ENCODE measurements around the gene BRD7. TPM values are rescaled to one million over a fixed set of nuclear protein-coding genes. Genes with fewer than 3 reads are reported as not detected.

Gene BRD7
- total and polyA plus RNA-seq, 2 donors (not counting 1 experiment from before 2014, with no cell fraction given) = 29.8 to 64.5 TPM

DNA sequence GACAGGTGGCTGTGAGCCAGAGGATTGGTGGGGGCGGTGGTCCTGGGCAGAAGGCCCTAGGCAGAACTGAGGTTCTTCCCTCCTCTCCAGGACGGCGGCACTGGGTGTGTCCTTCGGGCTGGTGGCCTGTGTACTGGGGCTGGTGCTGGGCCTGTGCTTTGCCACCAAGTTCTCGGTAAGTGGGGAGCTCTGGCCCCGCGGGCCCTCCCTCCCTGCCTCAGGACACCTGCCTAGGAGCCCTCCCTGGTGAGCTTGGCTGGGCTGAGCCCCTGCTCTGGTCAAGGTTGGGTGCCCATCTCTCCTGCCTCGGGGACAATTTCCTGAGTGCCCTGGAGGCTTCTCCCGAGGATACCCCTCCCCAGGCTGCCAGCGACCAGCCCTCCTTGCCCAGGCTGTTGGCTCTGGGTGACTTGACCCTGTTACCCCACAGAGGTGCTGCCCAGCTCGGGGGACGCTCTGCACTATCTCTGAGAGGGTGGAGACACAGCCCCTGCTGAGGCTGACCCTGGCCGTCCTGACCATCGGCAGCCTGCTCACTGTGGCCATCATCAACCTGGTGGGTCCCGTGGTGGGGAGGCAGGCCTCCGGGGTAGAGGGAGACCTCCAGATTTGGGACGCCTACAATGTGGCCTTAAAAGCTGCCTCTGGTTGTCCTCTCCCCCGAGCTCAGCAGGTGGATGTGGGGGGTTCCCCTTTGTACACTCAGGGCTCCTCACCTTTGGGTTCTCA lies 60.4 kb downstream of the BRD7 start:
- Mint-ChIP-seq H3K4me3 (no peak overlapping the region), H3K9me3 (ENCODE audit: insufficient read depth) (no peaks in the 10 kb centered on the region), H3K27me3 (no peaks in the 10 kb centered on the region), H3K27ac (no peak overlapping the region), H3K4me1 (peaks cover 7% of the 10 kb centered on the region)
- ChIA-PET POLR2A (interaction anchor here (0.6 to 0.8 kb wide), 3 partner anchors 21 to 53 kb away, joined by 3 to 6 read pairs (median 5); no protein-coding TSS in a partner anchor), CTCF (interaction anchor here (0.9 to 1.0 kb wide), 2 partner anchors 334 to 416 kb away, joined by 3 to 4 read pairs; no protein-coding TSS in a partner anchor)
- Histone ChIP-seq H3K4me1 (ENCODE audit: control insufficient read depth in 2 of 2, insufficient read depth in 2 of 2, low read length in 2 of 2) (peaks cover 0 to 1% of the 10 kb centered on the region in 2 donors), H3K27me3 (replicated peaks in 1 of 4; ENCODE audit: control extremely low read depth in 1 of 4, control insufficient read depth in 3 of 4, insufficient read depth in 4 of 4, low read length in 3 of 4) (no peaks in the 10 kb centered on the region), H3K9ac (ENCODE audit: low read length) (no peak overlapping the region), H3K4me2 (replicated peaks; ENCODE audit: low read depth, low read length, poor library complexity, severe bottlenecking) (no peak overlapping the region), H3K9me3 (ENCODE audit: control extremely low read depth in 1 of 3, control insufficient read depth in 2 of 3, insufficient read depth in 1 of 3, low read length in 2 of 3) (no peaks in the 10 kb centered on the region), H3K36me3 (replicated peaks in 1 of 2; ENCODE audit: control extremely low read depth in 1 of 2, control insufficient read depth in 1 of 2, extremely low read depth in 1 of 2, insufficient read depth in 2 of 2, low read length in 1 of 2) (peaks cover 12 to 83% of the 10 kb centered on the region in 2 experiments), H3K27ac (ENCODE audit: low read length in 2 of 2) (no peak overlapping the region), H3K4me3 (ENCODE audit: control extremely low read depth in 1 of 5, extremely low read depth in 1 of 5, insufficient read depth in 1 of 5, low read depth in 2 of 5, low read length in 4 of 5) (no peak overlapping the region), H4K20me1 (ENCODE audit: control insufficient read depth, insufficient read depth, low read length, poor library complexity, severe bottlenecking) (peaks cover 26% of the 10 kb centered on the region), H2AFZ (ENCODE audit: insufficient read depth, low read depth, low read length, poor library complexity, severe bottlenecking) (no peak overlapping the region), H3K79me2 (ENCODE audit: control insufficient read depth, insufficient read depth, low read length) (no peaks in the 10 kb centered on the region)
- TF ChIP-seq, protein P1, sequence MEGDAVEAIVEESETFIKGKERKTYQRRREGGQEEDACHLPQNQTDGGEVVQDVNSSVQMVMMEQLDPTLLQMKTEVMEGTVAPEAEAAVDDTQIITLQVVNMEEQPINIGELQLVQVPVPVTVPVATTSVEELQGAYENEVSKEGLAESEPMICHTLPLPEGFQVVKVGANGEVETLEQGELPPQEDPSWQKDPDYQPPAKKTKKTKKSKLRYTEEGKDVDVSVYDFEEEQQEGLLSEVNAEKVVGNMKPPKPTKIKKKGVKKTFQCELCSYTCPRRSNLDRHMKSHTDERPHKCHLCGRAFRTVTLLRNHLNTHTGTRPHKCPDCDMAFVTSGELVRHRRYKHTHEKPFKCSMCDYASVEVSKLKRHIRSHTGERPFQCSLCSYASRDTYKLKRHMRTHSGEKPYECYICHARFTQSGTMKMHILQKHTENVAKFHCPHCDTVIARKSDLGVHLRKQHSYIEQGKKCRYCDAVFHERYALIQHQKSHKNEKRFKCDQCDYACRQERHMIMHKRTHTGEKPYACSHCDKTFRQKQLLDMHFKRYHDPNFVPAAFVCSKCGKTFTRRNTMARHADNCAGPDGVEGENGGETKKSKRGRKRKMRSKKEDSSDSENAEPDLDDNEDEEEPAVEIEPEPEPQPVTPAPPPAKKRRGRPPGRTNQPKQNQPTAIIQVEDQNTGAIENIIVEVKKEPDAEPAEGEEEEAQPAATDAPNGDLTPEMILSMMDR (IDR thresholded peaks at IDR 0.05) = no peak
- no peak for TF ChIP-seq EZH2 (IDR thresholded peaks at IDR 0.05; ENCODE audit: borderline replicate concordance, insufficient read depth, low read depth, low read length, poor library complexity, severe bottlenecking)
- ATAC-seq (ENCODE audit: low read depth) (no peak), DNase-seq (no peak)
- intact Hi-C loops (cut with micrococcal nuclease) = no loop called here
- WGBS (ENCODE audit: insufficient coverage) = 94% methylated on average over 16 of the region's 18 CpGs

DNA sequence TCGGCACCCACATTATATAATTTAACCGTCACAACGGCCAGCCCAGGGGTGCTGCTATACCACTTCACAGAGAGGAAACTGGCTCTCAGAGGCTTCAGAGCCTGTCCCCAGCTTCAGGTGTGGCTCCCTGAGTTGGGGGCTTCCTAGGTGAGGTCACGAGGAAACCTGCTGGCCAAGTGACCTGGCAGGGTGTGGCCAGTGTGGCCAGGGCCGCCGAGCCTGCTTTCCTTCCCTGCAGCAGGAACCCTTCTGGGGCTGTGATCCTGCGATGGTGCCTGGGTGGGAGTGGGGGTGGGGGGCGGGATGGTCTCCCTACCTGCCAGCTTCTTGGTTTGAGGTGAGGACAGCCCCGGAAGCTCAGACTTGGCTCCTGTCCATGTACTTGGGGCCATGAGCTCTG lies 62.5 kb downstream of the BRD7 start:
- Histone ChIP-seq H3K9ac (ENCODE audit: low read length) (no peak overlapping the region), H3K4me3 (ENCODE audit: control extremely low read depth in 1 of 5, extremely low read depth in 1 of 5, insufficient read depth in 1 of 5, low read depth in 2 of 5, low read length in 4 of 5) (no peak overlapping the region), H4K20me1 (ENCODE audit: control insufficient read depth, insufficient read depth, low read length, poor library complexity, severe bottlenecking) (peaks cover 40% of the 10 kb centered on the region), H3K27me3 (replicated peaks in 1 of 4; ENCODE audit: control extremely low read depth in 1 of 4, control insufficient read depth in 3 of 4, insufficient read depth in 4 of 4, low read length in 3 of 4) (no peaks in the 10 kb centered on the region), H2AFZ (ENCODE audit: insufficient read depth, low read depth, low read length, poor library complexity, severe bottlenecking) (no peak overlapping the region), H3K9me3 (ENCODE audit: control extremely low read depth in 1 of 3, control insufficient read depth in 2 of 3, insufficient read depth in 1 of 3, low read length in 2 of 3) (no peaks in the 10 kb centered on the region), H3K27ac (ENCODE audit: low read length in 2 of 2) (no peak overlapping the region), H3K4me2 (replicated peaks; ENCODE audit: low read depth, low read length, poor library complexity, severe bottlenecking) (no peak overlapping the region), H3K4me1 (ENCODE audit: control insufficient read depth in 2 of 2, insufficient read depth in 2 of 2, low read length in 2 of 2) (no peaks in the 10 kb centered on the region), H3K36me3 (replicated peaks in 1 of 2; ENCODE audit: control extremely low read depth in 1 of 2, control insufficient read depth in 1 of 2, extremely low read depth in 1 of 2, insufficient read depth in 2 of 2, low read length in 1 of 2) (peaks cover 5 to 86% of the 10 kb centered on the region in 2 experiments), H3K79me2 (ENCODE audit: control insufficient read depth, insufficient read depth, low read length) (peaks cover 5% of the 10 kb centered on the region)
- H3K27me3 Mint-ChIP-seq = no peaks in the 10 kb centered on the region
- CTCF ChIA-PET = interaction anchor here (0.9 to 1.4 kb wide), 4 partner anchors 16 to 500 kb away, joined by 3 to 4 read pairs (median 3); no protein-coding TSS in a partner anchor
- H3K27ac Mint-ChIP-seq = no peak overlapping the region
- WGBS (ENCODE audit: insufficient coverage) = 94% methylated on average over 9 of the region's 9 CpGs
- POLR2A ChIA-PET = interaction anchor here (2.0 kb wide), 1 partner anchor 32 kb away, joined by 4 read pairs; no protein-coding TSS in a partner anchor
- no peaks in the 10 kb centered on the region for H3K9me3 Mint-ChIP-seq (ENCODE audit: insufficient read depth)
- DNase-seq = no peak
- H3K4me1 Mint-ChIP-seq = no peaks in the 10 kb centered on the region
- TF ChIP-seq, protein P1 (IDR thresholded peaks at IDR 0.05) = no peak
- no peak for TF ChIP-seq EZH2 (IDR thresholded peaks at IDR 0.05; ENCODE audit: borderline replicate concordance, insufficient read depth, low read depth, low read length, poor library complexity, severe bottlenecking)
- ATAC-seq (ENCODE audit: low read depth) = no peak
- no peak overlapping the region for H3K4me3 Mint-ChIP-seq
- intact Hi-C loops (cut with micrococcal nuclease) = no loop called here
